ENCODE results near the gene SEMA5A.

- TF ChIP-seq CTCF (IDR thresholded peaks at IDR 0.05) (no peak), POLR2A (IDR thresholded peaks at IDR 0.05) (no peak)
Measured at GRCh38 chr5:9054821-9055589, 490.9 kb downstream of the SEMA5A start.
